Testis (tissue), 2 donors: Measurements from ENCODE around the gene CACNA2D3.

Experiments used
- CTCF ChIP-seq, 3 experiments: fragments of 450-650 bp in 2 of 3; fragments of 200-600 bp in 1 of 3; sonication (generic) in 1 of 3; IDR thresholded peaks; one replicate each; pipeline ENCODE4 v1.5.1; 2016 to 2019; ENCODE audit warnings: antibody characterized with exemption in 3 of 3, mild to moderate bottlenecking in 2 of 3, moderate library complexity in 1 of 3
- POLR2A ChIP-seq: fragments of 450-650 bp; IDR thresholded peaks from one replicate; pipeline ENCODE4 v1.6.1; 2017; ENCODE audit warnings: antibody characterized with exemption, mild to moderate bottlenecking, moderate library complexity

GRCh38 chr3:54792584-54792983 is 670.2 kb downstream of the CACNA2D3 start:
- TF ChIP-seq CTCF (IDR thresholded peaks at IDR 0.05): no peak
- TF ChIP-seq POLR2A: no peak
